Endothelial cell of umbilical vein (primary cell): Measurements from ENCODE around the gene MLANA. TPM values are rescaled to one million over a fixed set of nuclear protein-coding genes. Genes with fewer than 3 reads are reported as not detected.

ENCODE experiments used
- BruUV-seq: library from RNA; stranded (reverse); fragments of 400-500 nt; replicated peaks from 2 replicates; lab custom pipeline; 2021; lab: Mats Ljungman, UMichigan
- CTCF ChIA-PET: fragments of 300-600, 350-600 bp; sonication (Branson Sonifier 250); formaldehyde crosslinking; loops from one replicate; lab custom pipeline; 2021; ENCODE audit warnings: antibody characterized with exemption, inconsistent platforms; lab: Charles Lee
- POLR2A ChIA-PET: fragments of 300-600, 350-600 bp; sonication (Branson Sonifier 250); formaldehyde crosslinking; loops from one replicate; lab custom pipeline; 2021; ENCODE audit warnings: antibody characterized with exemption, inconsistent platforms; lab: Charles Lee
- DNase-seq: peaks from one replicate; pipeline ENCODE4 v3.0.0-alpha.2; 2011; ENCODE audit warnings: low read depth, low spot score
- FAIRE-seq: peaks from 2 replicates; lab custom pipeline; 2011; peaks lifted over from hg19 to GRCh38; lab: Jason Lieb, UNC
- H2AFZ ChIP-seq: 2 replicates; pipeline ENCODE4 v1.6.0; 2012; ENCODE audit warnings: low read depth, low read length, control low read depth, inconsistent platforms
- H3K27ac ChIP-seq: 2 replicates; pipeline ENCODE4 v1.5.1; 2011; ENCODE audit warnings: low read depth, mild to moderate bottlenecking, control low read depth, low read length, moderate library complexity; ENCODE audit not compliant: insufficient read depth
- H3K27me3 ChIP-seq, 2 experiments: 2 replicates each; pipeline versions ENCODE4 v1.6.0 to v1.6.1; 2011; ENCODE audit warnings: low read length in 2 of 2, mixed read lengths in 1 of 2; ENCODE audit not compliant: control insufficient read depth in 2 of 2, insufficient read depth in 2 of 2
- H3K36me3 ChIP-seq, 2 experiments: 2 replicates in 1 of 2; 3 replicates in 1 of 2; pipeline ENCODE4 v1.5.1; 2011; ENCODE audit warnings: low read length in 2 of 2, mild to moderate bottlenecking in 1 of 2, moderate library complexity in 1 of 2; ENCODE audit not compliant: control insufficient read depth in 2 of 2, insufficient read depth in 2 of 2; ENCODE audit errors: extremely low read depth in 1 of 2
- H3K4me1 ChIP-seq: 3 replicates; pipeline ENCODE4 v1.5.1; 2011; ENCODE audit warnings: mild to moderate bottlenecking, low read length; ENCODE audit not compliant: control insufficient read depth, insufficient read depth; ENCODE audit errors: extremely low read depth
- H3K4me2 ChIP-seq: 2 replicates; pipeline ENCODE4 v1.6.1; 2011; ENCODE audit warnings: low read length, control low read depth, mixed read lengths; ENCODE audit not compliant: insufficient read depth
- H3K4me3 ChIP-seq, 3 experiments: fragments of 200-600 bp in 1 of 3; sonication (generic), shearing (Covaris generic) in 1 of 3; replicated peaks in 1 of 3; 2 replicates each; pipeline ENCODE4 v1.5.1; 2011 to 2016; ENCODE audit warnings: control low read depth in 3 of 3, low read length in 3 of 3, mild to moderate bottlenecking in 2 of 3, inconsistent platforms in 1 of 3, low read depth in 1 of 3, moderate library complexity in 1 of 3; ENCODE audit not compliant: insufficient read depth in 1 of 3
- H3K79me2 ChIP-seq: 2 replicates; pipeline ENCODE4 v1.6.0; 2012; ENCODE audit warnings: low read length, inconsistent platforms; ENCODE audit not compliant: control insufficient read depth, insufficient read depth
- H3K9ac ChIP-seq: replicated peaks from 2 replicates; pipeline ENCODE3; 2011; ENCODE audit warnings: low read length, control low read depth; ENCODE audit not compliant: insufficient read depth; ENCODE audit errors: extremely low read depth
- H3K9me1 ChIP-seq: replicated peaks from 3 replicates; pipeline ENCODE4 v1.6.0; 2011; ENCODE audit warnings: mild to moderate bottlenecking, low read length; ENCODE audit not compliant: control insufficient read depth, insufficient read depth; ENCODE audit errors: extremely low read depth
- H3K9me3 ChIP-seq: replicated peaks from 2 replicates; pipeline ENCODE4 v1.5.1; 2012; ENCODE audit warnings: low read length, inconsistent platforms; ENCODE audit not compliant: control insufficient read depth, insufficient read depth
- H4K20me1 ChIP-seq: replicated peaks from 2 replicates; pipeline ENCODE3; 2011; ENCODE audit warnings: mild to moderate bottlenecking, low read length; ENCODE audit not compliant: control insufficient read depth, insufficient read depth; ENCODE audit errors: extremely low read depth
- CTCF ChIP-seq, 2 donors: IDR thresholded peaks; 1 replicate in 1 of 2; 2 replicates in 1 of 2; pipeline ENCODE4 v1.5.1; 2011; ENCODE audit warnings: low read length in 2 of 2, mild to moderate bottlenecking in 2 of 2, moderate library complexity in 2 of 2, control low read depth in 1 of 2, inconsistent platforms in 1 of 2, low read depth in 1 of 2; ENCODE audit not compliant: insufficient read depth in 1 of 2; ENCODE audit errors: extremely low read depth in 1 of 2
- EZH2 ChIP-seq: IDR thresholded peaks from 2 replicates; pipeline ENCODE4 v1.6.1; 2012; ENCODE audit warnings: borderline replicate concordance, low read depth, mild to moderate bottlenecking, moderate library complexity, low read length, inconsistent platforms; ENCODE audit not compliant: severe bottlenecking
- GATA2 ChIP-seq: IDR thresholded peaks from 2 replicates; pipeline ENCODE4 v1.7.0; 2011; ENCODE audit warnings: low read depth, mild to moderate bottlenecking, moderate library complexity, mixed read lengths, low read length; ENCODE audit not compliant: insufficient read length, insufficient read depth
- JUN ChIP-seq: IDR thresholded peaks from 2 replicates; pipeline ENCODE4 v1.6.1; 2011; ENCODE audit warnings: borderline replicate concordance, low read depth; ENCODE audit not compliant: insufficient read length, insufficient read depth
- MAX ChIP-seq: IDR thresholded peaks from 2 replicates; pipeline ENCODE4 v1.6.1; 2011; ENCODE audit not compliant: insufficient read depth, insufficient read length
- POLR2A ChIP-seq: IDR thresholded peaks from 2 replicates; pipeline ENCODE4 v1.6.1; 2012; ENCODE audit warnings: low read depth, mild to moderate bottlenecking, control low read depth, low read length
- dilution Hi-C: fragments of 300-500 bp; cut with MboI; formaldehyde crosslinking; loops from one replicate; pipeline ENCODE4 v1.15.0; 2019; ENCODE audit warnings: low sequenced_read_pairs; ENCODE audit not compliant: extremely low pct_ligation_motif_present
- intact Hi-C: fragments of 100-400 bp; cut with micrococcal nuclease; formaldehyde crosslinking; loops from one replicate; pipeline ENCODE4 v1.10.0; 2022
- polyA plus RNA-seq, 4 experiments: library from polyadenylated mRNA; depleted of rRNA in 3 of 4; stranded (reverse) in 3 of 4; unstranded in 1 of 4; fragments of >200 nt; gene quantifications; 2 replicates each; pipeline versions ENCODE4 v1.2.1 to v1.2.3, GENCODE V29; 2011 to 2012; ENCODE audit warnings: missing spikeins in 1 of 4
- total RNA-seq: library from RNA; stranded (reverse); gene quantifications from 2 replicates; pipeline ENCODE4 v1.2.3, GENCODE V29; 2021

MLANA gene
- total and polyA plus RNA-seq, 2 donors (not counting 3 experiments of a cell fraction or from before 2014, with no cell fraction given) = not detected

GRCh38 chr9:5846501-5846921, 44.2 kb upstream of the MLANA start:
- dilution Hi-C loops = no loop called here
- DNase-seq = no peak
- Histone ChIP-seq H3K9me1 (no peaks in the 10 kb centered on the region), H3K27me3 (no peaks in the 10 kb centered on the region), H3K9ac (no peak overlapping the region), H3K9me3 (no peaks in the 10 kb centered on the region), H3K4me2 (no peak overlapping the region), H3K4me3 (no peak overlapping the region), H3K27ac (no peak overlapping the region), H3K4me1 (peaks cover 31% of the 10 kb centered on the region), H3K36me3 (no peaks in the 10 kb centered on the region), H3K79me2 (no peaks in the 10 kb centered on the region), H2AFZ (no peak overlapping the region), H4K20me1 (no peaks in the 10 kb centered on the region)
- CTCF ChIA-PET = interaction anchor here (1.6 to 1.8 kb wide), 2 partner anchors 13 to 47 kb away, joined by 5 to 9 read pairs; partner anchors contain the start of gene ERMP1
- TF ChIP-seq MAX = no peak
- no peak for TF ChIP-seq GATA2
- no peak for TF ChIP-seq CTCF (IDR thresholded peaks at IDR 0.05; ENCODE audit: extremely low read depth in 1 of 2, insufficient read depth in 1 of 2, low read depth in 1 of 2, low read length in 2 of 2)
- no peak for TF ChIP-seq POLR2A
- no peak for TF ChIP-seq JUN
- TF ChIP-seq EZH2 = no peak
- no TSS peak for BruUV-seq
- FAIRE-seq = no peak
- POLR2A ChIA-PET = no interaction called here
- intact Hi-C loops = no loop called here
